Smooth muscle cell (in vitro differentiated cells): Measurements from ENCODE around the gene ZNF267. TPM values are rescaled to one million over a fixed set of nuclear protein-coding genes. Genes with fewer than 3 reads are reported as not detected.
"Not testable (repeated sequence)": the region's sequence is repeated elsewhere in the genome, so short reads cannot be mapped to it uniquely, and the experiment has no call there.

Experiments used
- DNase-seq: peaks from one replicate; lab custom pipeline; 2025; ENCODE audit not compliant: unreplicated experiment; lab: John Stamatoyannopoulos, UW
- H2AFZ ChIP-seq: fragments of 200-600 bp; sonication (generic); 2 replicates; pipeline ENCODE4 v1.6.0; 2016; ENCODE audit warnings: antibody characterized with exemption, low read depth, mild to moderate bottlenecking
- H3F3A ChIP-seq: fragments of 200-600 bp; sonication (generic); 2 replicates; pipeline ENCODE4 v1.6.0; 2017; ENCODE audit warnings: antibody characterized with exemption, low read depth
- H3K27ac ChIP-seq: fragments of 200-600 bp; sonication (generic); 2 replicates; pipeline ENCODE4 v1.5.1; 2016; ENCODE audit warnings: low read depth, mild to moderate bottlenecking
- H3K27me3 ChIP-seq: fragments of 200-600 bp; sonication (generic); 2 replicates; pipeline ENCODE4 v1.6.1; 2016; ENCODE audit warnings: low read depth, mild to moderate bottlenecking
- H3K36me3 ChIP-seq: fragments of 200-600 bp; sonication (generic); 2 replicates; pipeline ENCODE4 v1.5.1; 2016; ENCODE audit warnings: low read depth
- H3K4me1 ChIP-seq: fragments of 200-600 bp; sonication (generic); 2 replicates; pipeline ENCODE4 v1.5.1; 2016; ENCODE audit warnings: low read depth
- H3K4me2 ChIP-seq: fragments of 200-600 bp; sonication (generic); 2 replicates; pipeline ENCODE4 v1.6.0; 2016; ENCODE audit warnings: mild to moderate bottlenecking
- H3K4me3 ChIP-seq: fragments of 200-600 bp; sonication (generic); 2 replicates; pipeline ENCODE4 v1.5.1; 2016; ENCODE audit warnings: mild to moderate bottlenecking
- H3K79me2 ChIP-seq: fragments of 200-600 bp; sonication (generic); 2 replicates; pipeline ENCODE4 v1.6.0; 2016; ENCODE audit warnings: low read depth, mild to moderate bottlenecking
- H3K9ac ChIP-seq: fragments of 200-600 bp; sonication (generic); 2 replicates; pipeline ENCODE4 v1.6.0; 2016; ENCODE audit warnings: low read depth
- H3K9me3 ChIP-seq: fragments of 200-600 bp; sonication (generic); replicated peaks from 2 replicates; pipeline ENCODE4 v1.5.1; 2016; ENCODE audit warnings: low read depth
- H4K20me1 ChIP-seq: fragments of 200-600 bp; sonication (generic); 2 replicates; pipeline ENCODE4 v1.6.0; 2016; ENCODE audit warnings: low read depth
- CTCF ChIP-seq: fragments of 200-600 bp; sonication (generic); IDR thresholded peaks from 2 replicates; pipeline ENCODE4 v1.5.1; 2017; ENCODE audit warnings: borderline replicate concordance, mild to moderate bottlenecking, antibody characterized with exemption; ENCODE audit not compliant: insufficient read depth, poor library complexity, severe bottlenecking
- WGBS: methylation state at CpG from one replicate; pipeline ENCODE4 v1.1.7; 2016; ENCODE audit warnings: low lambda C conversion rate; 5-methylcytosine and 5-hydroxymethylcytosine counted together
- polyA plus RNA-seq: library from polyadenylated mRNA; unstranded; fragments of >200 nt; fragmentation: Nextera tagmentation; extraction: Ambion mirVana; gene quantifications from 2 replicates; pipeline ENCODE4 v1.2.1, GENCODE V29; 2016
- total RNA-seq: library from RNA; depleted of rRNA; stranded (reverse); fragments of >200 nt; gene quantifications from 2 replicates; pipeline ENCODE4 v1.2.3, GENCODE V29; 2014

Gene ZNF267
- total and polyA plus RNA-seq, 2 experiments from 2014 or later, result 9.7 to 30.8 TPM

GRCh38 chr16:31897283-31897682 lies 23.7 kb downstream of the ZNF267 start:
- Histone ChIP-seq H3K9ac (no peak overlapping the region), H3K27ac (no peak overlapping the region), H3K27me3 (no peaks in the 10 kb centered on the region), H3F3A (peaks cover 5% of the 10 kb centered on the region), H3K4me3 (no peak overlapping the region), H3K4me1 (no peaks in the 10 kb centered on the region), H3K9me3 (peaks cover 28% of the 10 kb centered on the region), H3K4me2 (no peak overlapping the region), H4K20me1 (no peaks in the 10 kb centered on the region), H2AFZ (no peak overlapping the region), H3K79me2 (peaks cover 58% of the 10 kb centered on the region), H3K36me3 (peaks cover 70% of the 10 kb centered on the region)
- DNase-seq, result no peak
- TF ChIP-seq CTCF, result no peak

- no peak for DNase-seq
- Histone ChIP-seq H3K4me1 (no peaks in the 10 kb centered on the region), H3K4me3 (no peak overlapping the region), H3K27me3 (no peaks in the 10 kb centered on the region), H3K9ac (no peak overlapping the region), H3K27ac (no peak overlapping the region), H2AFZ (no peak overlapping the region), H3K79me2 (peaks cover 65% of the 10 kb centered on the region), H3K4me2 (no peak overlapping the region), H3K9me3 (peaks cover 28% of the 10 kb centered on the region), H3K36me3 (peaks cover 52% of the 10 kb centered on the region), H3F3A (peaks cover 5% of the 10 kb centered on the region), H4K20me1 (no peaks in the 10 kb centered on the region)
- 98% methylated on average over 2 of the region's 2 CpGs for WGBS
- TF ChIP-seq CTCF, result no peak
These were observed 25.9 kb downstream of the ZNF267 start for GRCh38 chr16:31899505-31899904.

GRCh38 chr16:31904571-31904970 lies 31.0 kb downstream of the ZNF267 start:
- H3K27ac ChIP-seq, H3K9ac ChIP-seq, H4K20me1 ChIP-seq, H2AFZ ChIP-seq, H3K4me3 ChIP-seq, DNase-seq, H3K27me3 ChIP-seq, H3F3A ChIP-seq, H3K4me2 ChIP-seq, H3K4me1 ChIP-seq: not testable (repeated sequence)
- 100% methylated on average over 3 of the region's 3 CpGs for WGBS
- peaks cover 69% of the 10 kb centered on the region for H3K79me2 ChIP-seq
- peaks cover 20% of the 10 kb centered on the region for H3K36me3 ChIP-seq
- peaks cover 31% of the 10 kb centered on the region for H3K9me3 ChIP-seq

- Histone ChIP-seq H3K36me3 (peaks cover 96% of the 10 kb centered on the region), H3K4me2 (no peak overlapping the region), H3K9me3 (peaks cover 89% of the 10 kb centered on the region), H3K4me3 (no peak overlapping the region), H3K9ac (no peak overlapping the region), H3K27ac (no peak overlapping the region), H3K27me3 (no peaks in the 10 kb centered on the region), H3K4me1 (no peaks in the 10 kb centered on the region), H4K20me1 (no peaks in the 10 kb centered on the region), H3K79me2 (peaks cover 43% of the 10 kb centered on the region), H3F3A (no peaks in the 10 kb centered on the region), H2AFZ (no peak overlapping the region)
- DNase-seq, result no peak
- TF ChIP-seq CTCF, result no peak
- WGBS, result 95% methylated on average over 1 of the region's 1 CpG
These were observed 40.1 kb downstream of the ZNF267 start for GRCh38 chr16:31913668-31914067.
